Raji (cell line): Measurements from ENCODE around the gene KRTCAP2.

Source experiments
- POLR2A ChIP-seq: IDR thresholded peaks from 2 replicates; pipeline ENCODE4 v1.6.1; 2011; ENCODE audit warnings: low read depth, low read length, control low read depth; ENCODE audit not compliant: insufficient read depth

Gene KRTCAP2

GRCh38 chr1:155172732-155173477, at the start of gene KRTCAP2:
TSS of gene KRTCAP2 (minus strand) at chr1:155173304. CDS start at chr1:155173224, 80 bp downstream.
- TF ChIP-seq POLR2A = peak; percentile 91

GRCh38 chr1:155219592-155220031, 46.5 kb upstream of the KRTCAP2 start:
- TF ChIP-seq POLR2A = no peak

- TF ChIP-seq POLR2A = no peak
These were observed 45.9 kb upstream of the KRTCAP2 start for GRCh38 chr1:155218854-155219591.

- no peak for TF ChIP-seq POLR2A
These were observed 37.4 kb upstream of the KRTCAP2 start for GRCh38 chr1:155210314-155211104.

- TF ChIP-seq POLR2A = no peak
These were observed 36.2 kb upstream of the KRTCAP2 start for GRCh38 chr1:155209312-155209721.

GRCh38 chr1:155208541-155209311, 35.6 kb upstream of the KRTCAP2 start, which contains the start of gene MTX1:
TSS of gene MTX1 (plus strand) at chr1:155208695. CDS start at chr1:155208805, 110 bp downstream.
- peak; percentile 68 for TF ChIP-seq POLR2A

- no peak for TF ChIP-seq POLR2A
These were observed 34.9 kb upstream of the KRTCAP2 start, which contains the start of gene THBS3 for GRCh38 chr1:155207806-155208540. TSS of gene THBS3 (minus strand) at chr1:155207897. CDS start at chr1:155207876, 21 bp downstream.

- TF ChIP-seq POLR2A = peak; percentile 38
These were observed 34.0 kb upstream of the KRTCAP2 start for GRCh38 chr1:155206891-155207805.

- no peak for TF ChIP-seq POLR2A
These were observed 33.0 kb upstream of the KRTCAP2 start for GRCh38 chr1:155205969-155206593.

GRCh38 chr1:155205035-155205434, 31.9 kb upstream of the KRTCAP2 start:
- no peak for TF ChIP-seq POLR2A

GRCh38 chr1:155202731-155203515, 29.8 kb upstream of the KRTCAP2 start:
- no peak for TF ChIP-seq POLR2A
